Measurements from ENCODE around the gene IMPG2. TPM values are rescaled to one million over a fixed set of nuclear protein-coding genes. Genes with fewer than 3 reads are reported as not detected.

The IMPG2 gene
- total and polyA plus RNA-seq, 2 experiments from 2014 or later = 0.12 to 0.33 TPM

GRCh38 chr3:101329016-101329673 is 8.8 kb upstream of the IMPG2 start:
- no peak for DNase-seq (ENCODE audit: low read depth in 1 of 2, low spot score in 1 of 2)
- no peak overlapping the region for H3K4me3 ChIP-seq
- no peaks in the 10 kb centered on the region for H3K9me3 ChIP-seq (ENCODE audit: low read depth)
- no peaks in the 10 kb centered on the region for H3K27me3 ChIP-seq
- H3K4me1 ChIP-seq (ENCODE audit: low read depth) = no peaks in the 10 kb centered on the region
- TF ChIP-seq CTCF (IDR thresholded peaks at IDR 0.05; ENCODE audit: low read depth, low read length) = no peak
- H3K36me3 ChIP-seq = peaks cover 19% of the 10 kb centered on the region
- no peak overlapping the region for H3K27ac ChIP-seq

- Histone ChIP-seq H3K4me1 (ENCODE audit: low read depth) (no peaks in the 10 kb centered on the region), H3K27ac (no peak overlapping the region), H3K27me3 (no peaks in the 10 kb centered on the region), H3K9me3 (ENCODE audit: low read depth) (no peaks in the 10 kb centered on the region), H3K4me3 (no peak overlapping the region), H3K36me3 (peaks cover 16% of the 10 kb centered on the region)
- TF ChIP-seq CTCF (IDR thresholded peaks at IDR 0.05; ENCODE audit: low read depth, low read length) = no peak
- DNase-seq (ENCODE audit: low read depth in 1 of 2, low spot score in 1 of 2) = no peak
These were observed 5.2 kb upstream of the IMPG2 start for GRCh38 chr3:101325393-101326134.

DNA sequence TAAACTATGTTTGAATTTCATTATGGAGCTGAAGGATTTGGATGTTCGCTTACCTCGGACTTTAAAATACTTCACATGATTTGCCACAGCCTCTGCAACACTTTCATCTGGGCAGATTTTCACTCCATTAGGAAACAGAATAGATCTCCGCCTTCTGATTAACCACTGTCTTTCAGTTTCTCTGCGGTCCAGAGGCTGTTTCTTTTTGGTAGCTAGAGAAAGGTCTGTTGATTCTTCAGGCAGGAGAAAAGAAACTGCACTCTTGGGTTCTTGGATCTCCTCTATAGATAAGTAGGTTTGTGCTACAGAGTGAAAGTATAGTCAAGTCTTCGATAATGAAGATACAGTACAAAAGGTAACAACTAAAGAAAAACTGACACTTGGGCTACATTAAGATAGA is 844 bp downstream of the IMPG2 start:
- TF ChIP-seq CTCF (IDR thresholded peaks at IDR 0.05; ENCODE audit: low read depth, low read length) = no peak
- DNase-seq (ENCODE audit: low read depth in 1 of 2, low spot score in 1 of 2) = no peak
- Histone ChIP-seq H3K27ac (no peak overlapping the region), H3K36me3 (no peaks in the 10 kb centered on the region), H3K4me1 (ENCODE audit: low read depth) (no peaks in the 10 kb centered on the region), H3K27me3 (no peaks in the 10 kb centered on the region), H3K4me3 (no peak overlapping the region), H3K9me3 (ENCODE audit: low read depth) (no peaks in the 10 kb centered on the region)

GRCh38 chr3:101312545-101312944 is 7.8 kb downstream of the IMPG2 start:
- no peak overlapping the region for H3K4me3 ChIP-seq
- no peaks in the 10 kb centered on the region for H3K9me3 ChIP-seq (ENCODE audit: low read depth)
- H3K4me1 ChIP-seq (ENCODE audit: low read depth) = no peaks in the 10 kb centered on the region
- TF ChIP-seq CTCF (IDR thresholded peaks at IDR 0.05; ENCODE audit: low read depth, low read length) = no peak
- H3K27ac ChIP-seq = no peak overlapping the region
- no peaks in the 10 kb centered on the region for H3K36me3 ChIP-seq
- H3K27me3 ChIP-seq = no peaks in the 10 kb centered on the region
- DNase-seq (ENCODE audit: low read depth in 1 of 2, low spot score in 1 of 2) = no peak

DNA sequence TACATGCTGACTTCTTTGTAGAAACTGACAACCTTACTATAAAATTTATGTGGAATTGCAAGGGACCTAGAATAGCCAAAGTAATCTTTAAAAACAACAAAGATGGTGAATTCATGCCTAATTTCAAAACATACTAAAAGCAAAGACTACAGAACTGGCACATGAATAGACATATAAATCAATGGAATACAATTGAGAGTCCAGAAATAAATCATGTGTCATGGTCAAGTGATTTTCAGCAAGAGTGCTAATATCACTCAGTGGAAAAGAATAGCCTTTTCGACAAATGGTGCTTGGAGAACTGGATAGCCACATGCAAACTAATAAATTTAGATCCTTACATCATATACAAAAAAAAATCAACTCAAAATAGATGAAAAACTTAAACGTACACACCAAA is 8.7 kb downstream of the IMPG2 start:
- H3K4me3 ChIP-seq = no peak overlapping the region
- no peak for TF ChIP-seq CTCF (IDR thresholded peaks at IDR 0.05; ENCODE audit: low read depth, low read length)
- no peaks in the 10 kb centered on the region for H3K36me3 ChIP-seq
- H3K27ac ChIP-seq = no peak overlapping the region
- no peaks in the 10 kb centered on the region for H3K9me3 ChIP-seq (ENCODE audit: low read depth)
- no peaks in the 10 kb centered on the region for H3K27me3 ChIP-seq
- DNase-seq (ENCODE audit: low read depth in 1 of 2, low spot score in 1 of 2) = no peak
- no peaks in the 10 kb centered on the region for H3K4me1 ChIP-seq (ENCODE audit: low read depth)

Data from cardiac muscle cell (in vitro differentiated cells and primary cell).